ENCODE data around the gene CROCC. TPM values are rescaled to one million over a fixed set of nuclear protein-coding genes. Genes with fewer than 3 reads are reported as not detected.

Gene CROCC
- total and polyA plus RNA-seq, 4 donors, result 2.9 to 8.3 (median 5.1) TPM

DNA sequence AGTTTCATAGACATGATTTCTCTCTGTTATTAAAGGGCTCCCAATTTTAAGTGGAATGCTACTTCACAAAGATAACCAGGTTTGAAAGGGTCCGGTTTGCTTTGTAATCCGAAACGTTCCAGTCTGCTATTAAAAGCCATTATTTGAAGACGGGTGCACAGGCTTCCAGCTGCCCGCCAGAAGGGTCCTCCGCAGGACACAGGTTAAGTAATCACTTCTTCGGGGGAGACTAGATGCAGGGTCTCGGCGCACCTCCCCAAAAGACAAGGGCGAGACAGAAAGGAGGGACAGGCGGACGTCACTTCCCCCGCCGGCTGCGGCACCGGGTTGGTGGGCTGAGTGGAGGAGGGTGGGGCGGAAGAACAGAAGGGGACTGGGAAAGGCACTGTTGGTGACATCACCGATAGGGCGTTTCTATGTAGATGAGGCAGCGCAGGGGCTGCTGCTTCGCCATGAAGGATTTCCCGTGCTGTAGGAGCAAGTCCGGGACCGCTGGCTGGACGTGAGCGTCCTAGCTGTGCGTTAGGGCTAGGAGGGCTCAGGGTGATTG, 17.1 kb upstream of the CROCC start:
- no peak for TF ChIP-seq HNF4G (IDR thresholded peaks at IDR 0.05)
- TF ChIP-seq FOXA2 (IDR thresholded peaks at IDR 0.05), result no peak
- no peak for TF ChIP-seq RXRA (IDR thresholded peaks at IDR 0.05)
- peak; percentile 89 to 92 for TF ChIP-seq JUND (IDR thresholded peaks at IDR 0.05)
- TF ChIP-seq, protein P1, sequence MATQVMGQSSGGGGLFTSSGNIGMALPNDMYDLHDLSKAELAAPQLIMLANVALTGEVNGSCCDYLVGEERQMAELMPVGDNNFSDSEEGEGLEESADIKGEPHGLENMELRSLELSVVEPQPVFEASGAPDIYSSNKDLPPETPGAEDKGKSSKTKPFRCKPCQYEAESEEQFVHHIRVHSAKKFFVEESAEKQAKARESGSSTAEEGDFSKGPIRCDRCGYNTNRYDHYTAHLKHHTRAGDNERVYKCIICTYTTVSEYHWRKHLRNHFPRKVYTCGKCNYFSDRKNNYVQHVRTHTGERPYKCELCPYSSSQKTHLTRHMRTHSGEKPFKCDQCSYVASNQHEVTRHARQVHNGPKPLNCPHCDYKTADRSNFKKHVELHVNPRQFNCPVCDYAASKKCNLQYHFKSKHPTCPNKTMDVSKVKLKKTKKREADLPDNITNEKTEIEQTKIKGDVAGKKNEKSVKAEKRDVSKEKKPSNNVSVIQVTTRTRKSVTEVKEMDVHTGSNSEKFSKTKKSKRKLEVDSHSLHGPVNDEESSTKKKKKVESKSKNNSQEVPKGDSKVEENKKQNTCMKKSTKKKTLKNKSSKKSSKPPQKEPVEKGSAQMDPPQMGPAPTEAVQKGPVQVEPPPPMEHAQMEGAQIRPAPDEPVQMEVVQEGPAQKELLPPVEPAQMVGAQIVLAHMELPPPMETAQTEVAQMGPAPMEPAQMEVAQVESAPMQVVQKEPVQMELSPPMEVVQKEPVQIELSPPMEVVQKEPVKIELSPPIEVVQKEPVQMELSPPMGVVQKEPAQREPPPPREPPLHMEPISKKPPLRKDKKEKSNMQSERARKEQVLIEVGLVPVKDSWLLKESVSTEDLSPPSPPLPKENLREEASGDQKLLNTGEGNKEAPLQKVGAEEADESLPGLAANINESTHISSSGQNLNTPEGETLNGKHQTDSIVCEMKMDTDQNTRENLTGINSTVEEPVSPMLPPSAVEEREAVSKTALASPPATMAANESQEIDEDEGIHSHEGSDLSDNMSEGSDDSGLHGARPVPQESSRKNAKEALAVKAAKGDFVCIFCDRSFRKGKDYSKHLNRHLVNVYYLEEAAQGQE (IDR thresholded peaks at IDR 0.05), result peak; percentile 87
- peak; percentile 9 for TF ChIP-seq TAF1 (conservative IDR thresholded peaks at IDR 0.05)
- TF ChIP-seq, protein P2, sequence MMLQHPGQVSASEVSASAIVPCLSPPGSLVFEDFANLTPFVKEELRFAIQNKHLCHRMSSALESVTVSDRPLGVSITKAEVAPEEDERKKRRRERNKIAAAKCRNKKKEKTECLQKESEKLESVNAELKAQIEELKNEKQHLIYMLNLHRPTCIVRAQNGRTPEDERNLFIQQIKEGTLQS (IDR thresholded peaks at IDR 0.05), result peak; percentile 69
- TF ChIP-seq, protein P3, sequence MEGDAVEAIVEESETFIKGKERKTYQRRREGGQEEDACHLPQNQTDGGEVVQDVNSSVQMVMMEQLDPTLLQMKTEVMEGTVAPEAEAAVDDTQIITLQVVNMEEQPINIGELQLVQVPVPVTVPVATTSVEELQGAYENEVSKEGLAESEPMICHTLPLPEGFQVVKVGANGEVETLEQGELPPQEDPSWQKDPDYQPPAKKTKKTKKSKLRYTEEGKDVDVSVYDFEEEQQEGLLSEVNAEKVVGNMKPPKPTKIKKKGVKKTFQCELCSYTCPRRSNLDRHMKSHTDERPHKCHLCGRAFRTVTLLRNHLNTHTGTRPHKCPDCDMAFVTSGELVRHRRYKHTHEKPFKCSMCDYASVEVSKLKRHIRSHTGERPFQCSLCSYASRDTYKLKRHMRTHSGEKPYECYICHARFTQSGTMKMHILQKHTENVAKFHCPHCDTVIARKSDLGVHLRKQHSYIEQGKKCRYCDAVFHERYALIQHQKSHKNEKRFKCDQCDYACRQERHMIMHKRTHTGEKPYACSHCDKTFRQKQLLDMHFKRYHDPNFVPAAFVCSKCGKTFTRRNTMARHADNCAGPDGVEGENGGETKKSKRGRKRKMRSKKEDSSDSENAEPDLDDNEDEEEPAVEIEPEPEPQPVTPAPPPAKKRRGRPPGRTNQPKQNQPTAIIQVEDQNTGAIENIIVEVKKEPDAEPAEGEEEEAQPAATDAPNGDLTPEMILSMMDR (IDR thresholded peaks at IDR 0.05; ENCODE audit: low read depth, low read length, missing input control), result no peak
- TF ChIP-seq NR2F2 (IDR thresholded peaks at IDR 0.05), result no peak
- TF ChIP-seq RAD21 (IDR thresholded peaks at IDR 0.05), result peak in 1 of 2 donors; percentile 12
- TF ChIP-seq FOXA1 (IDR thresholded peaks at IDR 0.05), result peak; percentile 1
- TF ChIP-seq, protein P4, sequence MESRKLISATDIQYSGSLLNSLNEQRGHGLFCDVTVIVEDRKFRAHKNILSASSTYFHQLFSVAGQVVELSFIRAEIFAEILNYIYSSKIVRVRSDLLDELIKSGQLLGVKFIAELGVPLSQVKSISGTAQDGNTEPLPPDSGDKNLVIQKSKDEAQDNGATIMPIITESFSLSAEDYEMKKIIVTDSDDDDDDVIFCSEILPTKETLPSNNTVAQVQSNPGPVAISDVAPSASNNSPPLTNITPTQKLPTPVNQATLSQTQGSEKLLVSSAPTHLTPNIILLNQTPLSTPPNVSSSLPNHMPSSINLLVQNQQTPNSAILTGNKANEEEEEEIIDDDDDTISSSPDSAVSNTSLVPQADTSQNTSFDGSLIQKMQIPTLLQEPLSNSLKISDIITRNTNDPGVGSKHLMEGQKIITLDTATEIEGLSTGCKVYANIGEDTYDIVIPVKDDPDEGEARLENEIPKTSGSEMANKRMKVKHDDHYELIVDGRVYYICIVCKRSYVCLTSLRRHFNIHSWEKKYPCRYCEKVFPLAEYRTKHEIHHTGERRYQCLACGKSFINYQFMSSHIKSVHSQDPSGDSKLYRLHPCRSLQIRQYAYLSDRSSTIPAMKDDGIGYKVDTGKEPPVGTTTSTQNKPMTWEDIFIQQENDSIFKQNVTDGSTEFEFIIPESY (IDR thresholded peaks at IDR 0.05), result no peak
- TF ChIP-seq HNF4A (conservative IDR thresholded peaks at IDR 0.05), result no peak
- TF ChIP-seq, protein P5, sequence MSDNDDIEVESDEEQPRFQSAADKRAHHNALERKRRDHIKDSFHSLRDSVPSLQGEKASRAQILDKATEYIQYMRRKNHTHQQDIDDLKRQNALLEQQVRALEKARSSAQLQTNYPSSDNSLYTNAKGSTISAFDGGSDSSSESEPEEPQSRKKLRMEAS (IDR thresholded peaks at IDR 0.05), result no peak
- TF ChIP-seq GABPA (IDR thresholded peaks at IDR 0.05 in 1 of 2, conservative IDR thresholded peaks at IDR 0.05 in 1 of 2), result peak; percentile 80 to 94
- no peak for TF ChIP-seq YY1 (IDR thresholded peaks at IDR 0.05)
- no peak for TF ChIP-seq EGR1 (IDR thresholded peaks at IDR 0.05; ENCODE audit: low read depth in 2 of 2)
- no peak for TF ChIP-seq SP1 (IDR thresholded peaks at IDR 0.05)
- H3K27ac ChIP-seq (ENCODE audit: low read depth in 1 of 2, low read length in 2 of 2), result peak overlapping the region; percentile 97 to 100
- no peaks in the 10 kb centered on the region for H3K27me3 ChIP-seq (ENCODE audit: control insufficient read depth in 4 of 4, insufficient read depth in 4 of 4, low read length in 3 of 4)
- H3K4me1 ChIP-seq (ENCODE audit: control insufficient read depth in 4 of 4, insufficient read depth in 4 of 4, low read length in 3 of 4), result peaks cover 2 to 33% (median 24%) of the 10 kb centered on the region in 4 donors
- H3K9me3 ChIP-seq (ENCODE audit: control insufficient read depth in 4 of 4, low read length in 3 of 4), result no peaks in the 10 kb centered on the region
- H3K9ac ChIP-seq (ENCODE audit: low read depth in 1 of 2, low read length in 2 of 2), result peak overlapping the region; percentile 93 to 100
- WGBS, result under 1% methylated on average over 27 of the region's 27 CpGs
- peak overlapping the region; percentile 45 to 87 (median 87) for H3K4me3 ChIP-seq (ENCODE audit: low read depth in 1 of 3, low read length in 3 of 3)
- peak; percentile 90 for DNase-seq (ENCODE audit: low spot score)
- no peaks in the 10 kb centered on the region for H3K36me3 ChIP-seq (ENCODE audit: control insufficient read depth in 4 of 4, insufficient read depth in 3 of 4, low read depth in 1 of 4, low read length in 3 of 4)
